Breast epithelium (tissue), 3 donors: ENCODE data around the gene FAM135A.

Source experiments
- CTCF ChIP-seq, 3 donors: fragments of 450-650 bp; IDR thresholded peaks; one replicate each; pipeline ENCODE4 v1.5.1; 2016 to 2017; ENCODE audit warnings: antibody characterized with exemption in 3 of 3, mild to moderate bottlenecking in 3 of 3, moderate library complexity in 3 of 3
- POLR2A ChIP-seq: fragments of 450-650 bp; IDR thresholded peaks from one replicate; pipeline ENCODE4 v1.6.1; 2016; ENCODE audit warnings: antibody characterized with exemption, mild to moderate bottlenecking, moderate library complexity
- POLR2AphosphoS5 ChIP-seq, 3 donors: sonication (generic); formaldehyde crosslinking; IDR thresholded peaks; one replicate each; pipeline ENCODE4 v1.6.1; 2017; ENCODE audit warnings: antibody characterized with exemption in 3 of 3

GRCh38 chr6:70551566-70551965, 138.3 kb downstream of the FAM135A start:
- TF ChIP-seq CTCF (IDR thresholded peaks at IDR 0.05) (no peak), POLR2A (no peak), POLR2AphosphoS5 (IDR thresholded peaks at IDR 0.05) (no peak)
